ENCODE measurements around the gene CDH4. TPM values are rescaled to one million over a fixed set of nuclear protein-coding genes. Genes with fewer than 3 reads are reported as not detected.

The CDH4 gene
- total RNA-seq, 6 experiments from 2014 or later = 5.8 to 12.8 (median 10.9) TPM

- no peak overlapping the region for H3K27ac Mint-ChIP-seq
- H3K9me3 Mint-ChIP-seq = no peaks in the 10 kb centered on the region
- no peak for TF ChIP-seq CTCF (IDR thresholded peaks at IDR 0.05)
- H3K4me3 Mint-ChIP-seq = no peak overlapping the region
- no peaks in the 10 kb centered on the region for H3K4me1 Mint-ChIP-seq (ENCODE audit: low read depth)
- H3K27me3 Mint-ChIP-seq (ENCODE audit: insufficient read depth) = no peaks in the 10 kb centered on the region; the same call in 1 of the 2 replicates
- H3K36me3 Mint-ChIP-seq (ENCODE audit: low read depth) = peaks cover 11% of the 10 kb centered on the region
- DNase-seq = no peak
Observed at GRCh38 chr20:61333484-61334108, 81.5 kb downstream of the CDH4 start.

GRCh38 chr20:61340157-61340556 lies 88.1 kb downstream of the CDH4 start:
- peaks cover 8% of the 10 kb centered on the region for H3K36me3 Mint-ChIP-seq (ENCODE audit: low read depth)
- no peak for TF ChIP-seq CTCF (IDR thresholded peaks at IDR 0.05)
- no peak for DNase-seq
- no peak overlapping the region for H3K4me3 Mint-ChIP-seq
- H3K4me1 Mint-ChIP-seq (ENCODE audit: low read depth) = no peaks in the 10 kb centered on the region
- no peaks in the 10 kb centered on the region for H3K9me3 Mint-ChIP-seq
- H3K27me3 Mint-ChIP-seq (ENCODE audit: insufficient read depth) = no peaks in the 10 kb centered on the region
- H3K27ac Mint-ChIP-seq = no peak overlapping the region

GRCh38 chr20:61341605-61342004 lies 89.5 kb downstream of the CDH4 start:
- Mint-ChIP-seq H3K27me3 (ENCODE audit: insufficient read depth) (no peaks in the 10 kb centered on the region), H3K4me3 (no peak overlapping the region), H3K27ac (no peak overlapping the region), H3K4me1 (ENCODE audit: low read depth) (no peaks in the 10 kb centered on the region), H3K36me3 (ENCODE audit: low read depth) (no peaks in the 10 kb centered on the region), H3K9me3 (no peaks in the 10 kb centered on the region)
- DNase-seq = no peak
- no peak for TF ChIP-seq CTCF (IDR thresholded peaks at IDR 0.05)

- no peak for TF ChIP-seq CTCF (IDR thresholded peaks at IDR 0.05)
- Mint-ChIP-seq H3K27ac (no peak overlapping the region), H3K4me3 (no peak overlapping the region), H3K36me3 (ENCODE audit: low read depth) (peaks cover 5% of the 10 kb centered on the region; the same call in 1 of the 2 replicates), H3K9me3 (peaks cover 3% of the 10 kb centered on the region; the same call in 1 of the 2 replicates), H3K4me1 (ENCODE audit: low read depth) (no peaks in the 10 kb centered on the region), H3K27me3 (ENCODE audit: insufficient read depth) (peaks cover 2% of the 10 kb centered on the region; the same call in 1 of the 2 replicates)
- DNase-seq = no peak
Observed at GRCh38 chr20:61343934-61344333, 91.9 kb downstream of the CDH4 start.

- Mint-ChIP-seq H3K4me3 (no peak overlapping the region), H3K27me3 (ENCODE audit: insufficient read depth) (peaks cover 2% of the 10 kb centered on the region; the same call in 1 of the 2 replicates), H3K4me1 (ENCODE audit: low read depth) (no peaks in the 10 kb centered on the region), H3K27ac (no peak overlapping the region), H3K9me3 (peaks cover 3% of the 10 kb centered on the region; the same call in 1 of the 2 replicates), H3K36me3 (ENCODE audit: low read depth) (peaks cover 5% of the 10 kb centered on the region; the same call in 1 of the 2 replicates)
- TF ChIP-seq CTCF (IDR thresholded peaks at IDR 0.05) = no peak
- no peak for DNase-seq
Observed at GRCh38 chr20:61345656-61346055, 93.6 kb downstream of the CDH4 start.
